Measurements from ENCODE around the gene MUC4.

DNA sequence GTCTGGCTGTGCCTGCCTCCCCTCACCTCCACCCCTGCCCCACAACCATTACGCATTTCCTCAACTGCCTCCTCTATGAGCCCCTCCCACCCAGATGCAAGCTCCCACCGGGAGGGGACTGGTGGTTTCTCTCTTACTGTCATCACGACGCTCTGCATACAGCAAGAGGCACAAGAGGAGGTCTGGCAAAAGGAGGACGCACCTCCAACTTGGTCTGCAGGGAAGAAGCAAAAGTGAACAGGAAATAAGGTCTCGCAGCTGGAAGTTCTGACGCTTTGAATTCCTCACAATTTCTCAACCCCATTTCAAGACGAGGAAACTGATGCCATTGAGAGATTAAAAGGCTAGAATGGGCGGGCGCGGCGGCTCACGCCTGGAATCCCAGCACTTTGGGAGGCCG lies 42.3 kb upstream of the MUC4 start:
- TF ChIP-seq, protein P1, sequence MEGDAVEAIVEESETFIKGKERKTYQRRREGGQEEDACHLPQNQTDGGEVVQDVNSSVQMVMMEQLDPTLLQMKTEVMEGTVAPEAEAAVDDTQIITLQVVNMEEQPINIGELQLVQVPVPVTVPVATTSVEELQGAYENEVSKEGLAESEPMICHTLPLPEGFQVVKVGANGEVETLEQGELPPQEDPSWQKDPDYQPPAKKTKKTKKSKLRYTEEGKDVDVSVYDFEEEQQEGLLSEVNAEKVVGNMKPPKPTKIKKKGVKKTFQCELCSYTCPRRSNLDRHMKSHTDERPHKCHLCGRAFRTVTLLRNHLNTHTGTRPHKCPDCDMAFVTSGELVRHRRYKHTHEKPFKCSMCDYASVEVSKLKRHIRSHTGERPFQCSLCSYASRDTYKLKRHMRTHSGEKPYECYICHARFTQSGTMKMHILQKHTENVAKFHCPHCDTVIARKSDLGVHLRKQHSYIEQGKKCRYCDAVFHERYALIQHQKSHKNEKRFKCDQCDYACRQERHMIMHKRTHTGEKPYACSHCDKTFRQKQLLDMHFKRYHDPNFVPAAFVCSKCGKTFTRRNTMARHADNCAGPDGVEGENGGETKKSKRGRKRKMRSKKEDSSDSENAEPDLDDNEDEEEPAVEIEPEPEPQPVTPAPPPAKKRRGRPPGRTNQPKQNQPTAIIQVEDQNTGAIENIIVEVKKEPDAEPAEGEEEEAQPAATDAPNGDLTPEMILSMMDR (IDR thresholded peaks at IDR 0.05; ENCODE audit: insufficient read depth, low read length), result no peak
- no peak for TF ChIP-seq SPI1 (IDR thresholded peaks at IDR 0.05; ENCODE audit: borderline replicate concordance, low read depth)
- TF ChIP-seq, protein P2, sequence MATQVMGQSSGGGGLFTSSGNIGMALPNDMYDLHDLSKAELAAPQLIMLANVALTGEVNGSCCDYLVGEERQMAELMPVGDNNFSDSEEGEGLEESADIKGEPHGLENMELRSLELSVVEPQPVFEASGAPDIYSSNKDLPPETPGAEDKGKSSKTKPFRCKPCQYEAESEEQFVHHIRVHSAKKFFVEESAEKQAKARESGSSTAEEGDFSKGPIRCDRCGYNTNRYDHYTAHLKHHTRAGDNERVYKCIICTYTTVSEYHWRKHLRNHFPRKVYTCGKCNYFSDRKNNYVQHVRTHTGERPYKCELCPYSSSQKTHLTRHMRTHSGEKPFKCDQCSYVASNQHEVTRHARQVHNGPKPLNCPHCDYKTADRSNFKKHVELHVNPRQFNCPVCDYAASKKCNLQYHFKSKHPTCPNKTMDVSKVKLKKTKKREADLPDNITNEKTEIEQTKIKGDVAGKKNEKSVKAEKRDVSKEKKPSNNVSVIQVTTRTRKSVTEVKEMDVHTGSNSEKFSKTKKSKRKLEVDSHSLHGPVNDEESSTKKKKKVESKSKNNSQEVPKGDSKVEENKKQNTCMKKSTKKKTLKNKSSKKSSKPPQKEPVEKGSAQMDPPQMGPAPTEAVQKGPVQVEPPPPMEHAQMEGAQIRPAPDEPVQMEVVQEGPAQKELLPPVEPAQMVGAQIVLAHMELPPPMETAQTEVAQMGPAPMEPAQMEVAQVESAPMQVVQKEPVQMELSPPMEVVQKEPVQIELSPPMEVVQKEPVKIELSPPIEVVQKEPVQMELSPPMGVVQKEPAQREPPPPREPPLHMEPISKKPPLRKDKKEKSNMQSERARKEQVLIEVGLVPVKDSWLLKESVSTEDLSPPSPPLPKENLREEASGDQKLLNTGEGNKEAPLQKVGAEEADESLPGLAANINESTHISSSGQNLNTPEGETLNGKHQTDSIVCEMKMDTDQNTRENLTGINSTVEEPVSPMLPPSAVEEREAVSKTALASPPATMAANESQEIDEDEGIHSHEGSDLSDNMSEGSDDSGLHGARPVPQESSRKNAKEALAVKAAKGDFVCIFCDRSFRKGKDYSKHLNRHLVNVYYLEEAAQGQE (IDR thresholded peaks at IDR 0.05; ENCODE audit: insufficient replicate concordance, low read depth), result no peak
